ENCODE data around the gene MCL1.

- no peak for TF ChIP-seq CTCF (conservative IDR thresholded peaks at IDR 0.05; ENCODE audit: low read depth in 2 of 2)
- no peak for TF ChIP-seq ZNF462 (CRISPR knock-in tag; IDR thresholded peaks at IDR 0.05)
- no peak for TF ChIP-seq EZH2 (IDR thresholded peaks at IDR 0.05; ENCODE audit: low read depth, unreplicated experiment)
These were observed 24.8 kb upstream of the MCL1 start for GRCh38 chr1:150604226-150604588.

All from GM23338 (cell line).